ENCODE data around the gene LMTK3. TPM values are rescaled to one million over a fixed set of nuclear protein-coding genes. Genes with fewer than 3 reads are reported as not detected.

The LMTK3 gene
- total and polyA plus RNA-seq, 9 of the 15 experiments (the other 6 are each of a cell fraction or from before 2014, with no cell fraction given), result 0.35 to 12.3 (median 2.0) TPM; not detected in 2

DNA sequence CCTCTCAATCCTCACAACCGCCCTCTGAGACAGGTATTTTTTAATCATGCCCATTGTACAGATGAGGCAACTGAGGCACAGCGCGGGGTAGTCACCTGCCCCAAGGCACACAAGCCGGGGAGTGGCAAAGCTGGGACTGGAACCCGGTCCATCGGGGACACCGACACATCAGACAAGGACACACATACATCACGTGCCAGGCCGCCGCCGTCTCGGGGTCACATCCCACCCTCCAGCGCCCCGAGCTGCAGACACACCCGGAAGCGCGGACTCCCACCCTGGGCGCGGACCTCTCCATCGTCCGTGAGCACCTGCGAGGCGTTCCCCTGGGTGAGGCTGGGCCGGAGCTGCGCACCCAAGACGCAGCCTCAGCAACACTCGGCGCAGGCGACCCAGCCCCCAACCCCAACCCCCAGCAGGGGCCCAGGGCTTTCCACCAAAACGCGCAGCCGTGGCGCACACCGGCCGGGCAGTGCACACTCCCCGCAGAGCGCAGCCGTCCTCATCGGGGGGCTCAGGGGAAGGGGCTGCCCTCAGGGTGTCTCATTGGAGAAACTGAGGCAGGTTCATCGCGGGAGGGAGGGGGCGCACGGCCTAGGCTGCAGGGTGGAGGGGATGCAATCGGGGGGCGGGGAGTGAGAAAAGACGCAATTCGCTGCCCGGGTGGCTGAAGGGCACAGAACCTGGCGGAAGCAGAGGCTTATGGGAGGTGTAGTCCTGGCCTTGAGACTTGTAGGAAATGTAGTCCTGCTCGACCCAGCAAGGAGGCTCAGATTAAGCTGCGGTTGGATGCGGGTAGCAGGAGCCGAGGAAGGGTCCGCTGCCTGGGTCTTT, 1.9 kb upstream of the LMTK3 start (continued):
- TF ChIP-seq, protein P1, sequence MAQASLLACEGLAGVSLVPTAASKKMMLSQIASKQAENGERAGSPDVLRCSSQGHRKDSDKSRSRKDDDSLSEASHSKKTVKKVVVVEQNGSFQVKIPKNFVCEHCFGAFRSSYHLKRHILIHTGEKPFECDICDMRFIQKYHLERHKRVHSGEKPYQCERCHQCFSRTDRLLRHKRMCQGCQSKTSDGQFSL (CRISPR knock-in tag; IDR thresholded peaks at IDR 0.05), result 0 out of 2 replicates have a peak, but pooled peaks have one; percentile 5
- TF ChIP-seq, protein P1 (tag; IDR thresholded peaks at IDR 0.05), result no peak
- TF ChIP-seq RBM25 (IDR thresholded peaks at IDR 0.05; ENCODE audit: low read depth, low read length, severe bottlenecking) (peak; percentile 87), HDAC1 (IDR thresholded peaks at IDR 0.05) (0 out of 4 replicates have a peak, but pooled peaks of 1 of the 2 experiments have one; percentile 48), HDAC6 (IDR thresholded peaks at IDR 0.05; ENCODE audit: low read depth, low read length) (0 out of 2 replicates have a peak, but pooled peaks have one; percentile 22), HSF4 (CRISPR knock-in tag; IDR thresholded peaks at IDR 0.05; ENCODE audit: borderline replicate concordance) (no peak), ZNF79 (CRISPR knock-in tag; IDR thresholded peaks at IDR 0.05; ENCODE audit: low read depth) (no peak), ZNF445 (CRISPR knock-in tag; IDR thresholded peaks at IDR 0.05; ENCODE audit: low read depth) (no peak), ZFX (CRISPR knock-in tag; IDR thresholded peaks at IDR 0.05) (peak; percentile 34; the same call in 1 of the 2 replicates)
- TF ChIP-seq, protein P2, sequence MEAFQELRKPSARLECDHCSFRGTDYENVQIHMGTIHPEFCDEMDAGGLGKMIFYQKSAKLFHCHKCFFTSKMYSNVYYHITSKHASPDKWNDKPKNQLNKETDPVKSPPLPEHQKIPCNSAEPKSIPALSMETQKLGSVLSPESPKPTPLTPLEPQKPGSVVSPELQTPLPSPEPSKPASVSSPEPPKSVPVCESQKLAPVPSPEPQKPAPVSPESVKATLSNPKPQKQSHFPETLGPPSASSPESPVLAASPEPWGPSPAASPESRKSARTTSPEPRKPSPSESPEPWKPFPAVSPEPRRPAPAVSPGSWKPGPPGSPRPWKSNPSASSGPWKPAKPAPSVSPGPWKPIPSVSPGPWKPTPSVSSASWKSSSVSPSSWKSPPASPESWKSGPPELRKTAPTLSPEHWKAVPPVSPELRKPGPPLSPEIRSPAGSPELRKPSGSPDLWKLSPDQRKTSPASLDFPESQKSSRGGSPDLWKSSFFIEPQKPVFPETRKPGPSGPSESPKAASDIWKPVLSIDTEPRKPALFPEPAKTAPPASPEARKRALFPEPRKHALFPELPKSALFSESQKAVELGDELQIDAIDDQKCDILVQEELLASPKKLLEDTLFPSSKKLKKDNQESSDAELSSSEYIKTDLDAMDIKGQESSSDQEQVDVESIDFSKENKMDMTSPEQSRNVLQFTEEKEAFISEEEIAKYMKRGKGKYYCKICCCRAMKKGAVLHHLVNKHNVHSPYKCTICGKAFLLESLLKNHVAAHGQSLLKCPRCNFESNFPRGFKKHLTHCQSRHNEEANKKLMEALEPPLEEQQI (IDR thresholded peaks at IDR 0.05), result no peak
- TF ChIP-seq, protein P3, sequence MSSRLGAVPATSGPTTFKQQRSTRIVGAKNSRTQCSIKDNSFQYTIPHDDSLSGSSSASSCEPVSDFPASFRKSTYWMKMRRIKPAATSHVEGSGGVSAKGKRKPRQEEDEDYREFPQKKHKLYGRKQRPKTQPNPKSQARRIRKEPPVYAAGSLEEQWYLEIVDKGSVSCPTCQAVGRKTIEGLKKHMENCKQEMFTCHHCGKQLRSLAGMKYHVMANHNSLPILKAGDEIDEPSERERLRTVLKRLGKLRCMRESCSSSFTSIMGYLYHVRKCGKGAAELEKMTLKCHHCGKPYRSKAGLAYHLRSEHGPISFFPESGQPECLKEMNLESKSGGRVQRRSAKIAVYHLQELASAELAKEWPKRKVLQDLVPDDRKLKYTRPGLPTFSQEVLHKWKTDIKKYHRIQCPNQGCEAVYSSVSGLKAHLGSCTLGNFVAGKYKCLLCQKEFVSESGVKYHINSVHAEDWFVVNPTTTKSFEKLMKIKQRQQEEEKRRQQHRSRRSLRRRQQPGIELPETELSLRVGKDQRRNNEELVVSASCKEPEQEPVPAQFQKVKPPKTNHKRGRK (tag; IDR thresholded peaks at IDR 0.05), result no peak
- TF ChIP-seq, protein P4, sequence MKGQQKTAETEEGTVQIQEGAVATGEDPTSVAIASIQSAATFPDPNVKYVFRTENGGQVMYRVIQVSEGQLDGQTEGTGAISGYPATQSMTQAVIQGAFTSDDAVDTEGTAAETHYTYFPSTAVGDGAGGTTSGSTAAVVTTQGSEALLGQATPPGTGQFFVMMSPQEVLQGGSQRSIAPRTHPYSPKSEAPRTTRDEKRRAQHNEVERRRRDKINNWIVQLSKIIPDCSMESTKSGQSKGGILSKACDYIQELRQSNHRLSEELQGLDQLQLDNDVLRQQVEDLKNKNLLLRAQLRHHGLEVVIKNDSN (CRISPR knock-in tag; IDR thresholded peaks at IDR 0.05), result peak; percentile 62
